HepG2 (cell line): ENCODE results near the gene S100A4. TPM values are rescaled to one million over a fixed set of nuclear protein-coding genes. Genes with fewer than 3 reads are reported as not detected.
A peak's percentile ranks its signal among the peaks of the same experiment; 100 is the strongest.

Experiments
- BORCS8-MEF2B ChIP-seq: sonication (generic); formaldehyde crosslinking; IDR thresholded peaks from 2 replicates; pipeline ENCODE4 v1.8.0; 2022; ENCODE audit warnings: mild to moderate bottlenecking, missing genetic modification reagents
- CAMTA2 ChIP-seq: sonication (generic); formaldehyde crosslinking; IDR thresholded peaks from 2 replicates; pipeline ENCODE4 v1.4.0; 2020; ENCODE audit warnings: mild to moderate bottlenecking, missing genetic modification reagents, borderline replicate concordance
- FLYWCH1 ChIP-seq: sonication (generic); formaldehyde crosslinking; IDR thresholded peaks from 2 replicates; pipeline ENCODE4 v1.8.1; 2023; ENCODE audit warnings: mild to moderate bottlenecking, missing genetic modification reagents
- GTF2F1 ChIP-seq: fragments of 150-350 bp; IDR thresholded peaks from 2 replicates; pipeline ENCODE4 v1.6.1; 2014; ENCODE audit warnings: low read length
- HNRNPLL ChIP-seq: fragments of 200-400 bp; formaldehyde crosslinking; IDR thresholded peaks from 2 replicates; pipeline ENCODE4 v1.6.1; 2017; ENCODE audit warnings: mild to moderate bottlenecking, low read depth, low read length; ENCODE audit not compliant: poor library complexity, severe bottlenecking
- MYC ChIP-seq: sonication (generic); formaldehyde crosslinking; IDR thresholded peaks from 2 replicates; pipeline ENCODE4 v1.9.0; 2021; ENCODE audit warnings: missing genetic modification reagents, borderline replicate concordance
- NONO ChIP-seq, 2 experiments: fragments of 450-650 bp in 1 of 2; sonication (generic) in 1 of 2; formaldehyde crosslinking in 1 of 2; IDR thresholded peaks in 1 of 2; conservative IDR thresholded peaks in 1 of 2; 2 replicates each; pipeline versions ENCODE4 v1.6.1 to v1.8.0; 2017 to 2022; ENCODE audit warnings: mild to moderate bottlenecking in 1 of 2, missing genetic modification reagents in 1 of 2, moderate library complexity in 1 of 2
- NR2F1 ChIP-seq, 2 experiments: fragments of 450-650 bp in 1 of 2; formaldehyde crosslinking in 1 of 2; IDR thresholded peaks; 2 replicates each; pipeline versions ENCODE4 v1.5.0 to v1.6.1; 2016 to 2020; ENCODE audit warnings: mild to moderate bottlenecking in 1 of 2, missing compliant biosample characterization in 1 of 2, missing genetic modification reagents in 1 of 2, moderate library complexity in 1 of 2
- NR2F2 ChIP-seq: IDR thresholded peaks from 2 replicates; pipeline ENCODE4 v1.6.1; 2012; ENCODE audit warnings: low read depth, inconsistent platforms, borderline replicate concordance
- SP4 ChIP-seq: sonication (generic); formaldehyde crosslinking; IDR thresholded peaks from 2 replicates; pipeline ENCODE4 v1.8.1; 2023; ENCODE audit warnings: mild to moderate bottlenecking, missing genetic modification reagents
- SRSF1 ChIP-seq: fragments of 200-400 bp; formaldehyde crosslinking; optimal IDR thresholded peaks from 2 replicates; pipeline ENCODE3; 2017; ENCODE audit warnings: mild to moderate bottlenecking, low read depth, low read length, moderate library complexity
- TCF12 ChIP-seq, 2 experiments: fragments of 450-650 bp in 1 of 2; sonication (generic) in 1 of 2; formaldehyde crosslinking in 1 of 2; IDR thresholded peaks; 2 replicates each; pipeline versions ENCODE4 v1.6.1 to v1.8.0; 2017 to 2022; ENCODE audit warnings: antibody characterized with exemption in 1 of 2, mild to moderate bottlenecking in 1 of 2, missing genetic modification reagents in 1 of 2, moderate library complexity in 1 of 2
- ZFX ChIP-seq: sonication (generic); formaldehyde crosslinking; IDR thresholded peaks from 2 replicates; pipeline ENCODE4 v1.4.0; 2020; ENCODE audit warnings: mild to moderate bottlenecking, low read depth, missing genetic modification reagents, moderate library complexity
- ZFY ChIP-seq: sonication (generic); formaldehyde crosslinking; IDR thresholded peaks from 2 replicates; pipeline ENCODE4 v1.4.0; 2020; ENCODE audit warnings: missing genetic modification reagents
- ZNF12 ChIP-seq: sonication (generic); formaldehyde crosslinking; IDR thresholded peaks from 2 replicates; pipeline ENCODE4 v1.5.0; 2020; ENCODE audit warnings: missing genetic modification reagents
- ZNF230 ChIP-seq: sonication (generic); formaldehyde crosslinking; IDR thresholded peaks from 2 replicates; pipeline ENCODE4 v1.4.0; 2020; ENCODE audit warnings: mild to moderate bottlenecking, missing genetic modification reagents
- ZNF34 ChIP-seq: sonication (generic); formaldehyde crosslinking; IDR thresholded peaks from 2 replicates; pipeline ENCODE4 v1.4.0; 2020; ENCODE audit warnings: mild to moderate bottlenecking, missing genetic modification reagents, borderline replicate concordance
- ZNF543 ChIP-seq: sonication (generic); formaldehyde crosslinking; IDR thresholded peaks from 2 replicates; pipeline ENCODE4 v1.4.0; 2020; ENCODE audit warnings: mild to moderate bottlenecking, missing genetic modification reagents
- ZNF746 ChIP-seq: sonication (generic); formaldehyde crosslinking; IDR thresholded peaks from 2 replicates; pipeline ENCODE4 v1.8.0; 2022; ENCODE audit warnings: mild to moderate bottlenecking, missing genetic modification reagents
- ZNF766 ChIP-seq: sonication (generic); formaldehyde crosslinking; IDR thresholded peaks from 2 replicates; pipeline ENCODE4 v1.5.0; 2020; ENCODE audit warnings: missing genetic modification reagents, borderline replicate concordance
- polyA plus RNA-seq, 8 experiments: library from polyadenylated mRNA; depleted of rRNA in 3 of 8; stranded (reverse) in 7 of 8; unstranded in 1 of 8; fragments of >200 nt; fragmentation: Illumina TruSeq in 4 of 8; extraction: Trizol in 4 of 8; gene quantifications; 2 replicates each; pipeline versions ENCODE4 v1.2.1 to v1.2.3, GENCODE V29; 2011 to 2016; ENCODE audit warnings: low read depth in 4 of 8, missing spikeins in 1 of 8, mixed read lengths in 1 of 8; ENCODE audit not compliant: insufficient read depth in 1 of 8
- total RNA-seq, 5 experiments: library from RNA; depleted of rRNA; stranded (reverse); fragments of >200 nt; fragmentation: Illumina TruSeq; extraction: Trizol; gene quantifications; 2 replicates each; pipeline ENCODE4 v1.2.3, GENCODE V29; 2016; ENCODE audit warnings: low read depth in 1 of 5
- TF ChIP-seq, protein P1 (sequence below): sonication (generic); formaldehyde crosslinking; IDR thresholded peaks from 2 replicates; pipeline ENCODE4 v1.4.0; 2020; ENCODE audit warnings: missing genetic modification reagents
- TF ChIP-seq, protein P2 (sequence below): sonication (generic); formaldehyde crosslinking; IDR thresholded peaks from 2 replicates; pipeline ENCODE4 v1.4.0; 2020; ENCODE audit warnings: missing genetic modification reagents
- TF ChIP-seq, protein P3 (sequence below): sonication (generic); formaldehyde crosslinking; IDR thresholded peaks from 2 replicates; pipeline ENCODE4 v1.9.0; 2021; ENCODE audit warnings: missing genetic modification reagents, borderline replicate concordance
- TF ChIP-seq, protein P4 (sequence below): sonication (generic); formaldehyde crosslinking; IDR thresholded peaks from 2 replicates; pipeline ENCODE4 v1.8.1; 2023; ENCODE audit warnings: missing genetic modification reagents, mild to moderate bottlenecking, borderline replicate concordance

S100A4 gene
- total and polyA plus RNA-seq, 2 of the 13 experiments (the other 11 are each of a cell fraction or from before 2014, with no cell fraction given): 12.9 to 20.2 TPM

DNA sequence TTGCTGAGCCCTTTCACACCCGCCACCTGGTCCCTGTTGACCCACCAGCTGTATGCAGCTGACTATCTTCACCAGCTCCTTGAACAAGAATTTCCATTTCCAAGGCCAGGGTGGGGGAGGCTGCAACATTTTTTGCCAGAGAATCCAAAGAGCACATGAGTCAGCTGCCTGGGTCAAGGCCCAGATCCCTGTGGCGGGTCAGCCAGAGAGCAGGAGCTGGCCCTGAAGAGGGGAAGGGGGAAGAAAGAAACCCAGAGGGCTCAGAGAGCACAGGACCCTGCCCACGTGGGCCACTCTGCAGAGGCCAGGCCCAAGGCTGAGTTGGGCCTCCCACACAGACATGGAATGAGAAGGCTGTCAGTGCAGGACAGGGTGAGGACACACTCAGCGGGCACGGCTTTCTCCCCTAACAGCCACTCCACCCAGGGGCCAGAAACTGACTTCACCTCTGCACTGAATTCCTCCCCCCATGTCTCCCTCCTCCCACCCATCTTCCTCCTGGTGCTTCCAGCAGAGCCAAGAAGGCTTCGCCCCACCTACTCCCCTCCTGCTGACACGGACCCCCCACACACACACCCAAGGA lies 38.7 kb downstream of the S100A4 start (continued):
- TF ChIP-seq, protein P1, sequence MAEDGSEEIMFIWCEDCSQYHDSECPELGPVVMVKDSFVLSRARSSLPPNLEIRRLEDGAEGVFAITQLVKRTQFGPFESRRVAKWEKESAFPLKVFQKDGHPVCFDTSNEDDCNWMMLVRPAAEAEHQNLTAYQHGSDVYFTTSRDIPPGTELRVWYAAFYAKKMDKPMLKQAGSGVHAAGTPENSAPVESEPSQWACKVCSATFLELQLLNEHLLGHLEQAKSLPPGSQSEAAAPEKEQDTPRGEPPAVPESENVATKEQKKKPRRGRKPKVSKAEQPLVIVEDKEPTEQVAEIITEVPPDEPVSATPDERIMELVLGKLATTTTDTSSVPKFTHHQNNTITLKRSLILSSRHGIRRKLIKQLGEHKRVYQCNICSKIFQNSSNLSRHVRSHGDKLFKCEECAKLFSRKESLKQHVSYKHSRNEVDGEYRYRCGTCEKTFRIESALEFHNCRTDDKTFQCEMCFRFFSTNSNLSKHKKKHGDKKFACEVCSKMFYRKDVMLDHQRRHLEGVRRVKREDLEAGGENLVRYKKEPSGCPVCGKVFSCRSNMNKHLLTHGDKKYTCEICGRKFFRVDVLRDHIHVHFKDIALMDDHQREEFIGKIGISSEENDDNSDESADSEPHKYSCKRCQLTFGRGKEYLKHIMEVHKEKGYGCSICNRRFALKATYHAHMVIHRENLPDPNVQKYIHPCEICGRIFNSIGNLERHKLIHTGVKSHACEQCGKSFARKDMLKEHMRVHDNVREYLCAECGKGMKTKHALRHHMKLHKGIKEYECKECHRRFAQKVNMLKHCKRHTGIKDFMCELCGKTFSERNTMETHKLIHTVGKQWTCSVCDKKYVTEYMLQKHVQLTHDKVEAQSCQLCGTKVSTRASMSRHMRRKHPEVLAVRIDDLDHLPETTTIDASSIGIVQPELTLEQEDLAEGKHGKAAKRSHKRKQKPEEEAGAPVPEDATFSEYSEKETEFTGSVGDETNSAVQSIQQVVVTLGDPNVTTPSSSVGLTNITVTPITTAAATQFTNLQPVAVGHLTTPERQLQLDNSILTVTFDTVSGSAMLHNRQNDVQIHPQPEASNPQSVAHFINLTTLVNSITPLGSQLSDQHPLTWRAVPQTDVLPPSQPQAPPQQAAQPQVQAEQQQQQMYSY (CRISPR knock-in tag): no peak
- TF ChIP-seq ZNF766 (CRISPR knock-in tag) (no peak), BORCS8-MEF2B (no peak), NR2F2 (no peak), CAMTA2 (CRISPR knock-in tag) (no peak), ZNF34 (CRISPR knock-in tag) (no peak), HNRNPLL (no peak), ZNF12 (no peak), FLYWCH1 (CRISPR knock-in tag) (no peak), ZFY (peak; percentile 50; the same call in 1 of the 2 replicates), ZNF543 (CRISPR knock-in tag) (0 out of 2 replicates have a peak, but pooled peaks have one; percentile 25), NR2F1 (CRISPR knock-in tag; IDR thresholded peaks at IDR 0.05) (peak; percentile 54 to 70; a peak in 2 of 4 replicates), NONO (IDR thresholded peaks at IDR 0.05) (no peak), NONO (CRISPR knock-in tag; conservative IDR thresholded peaks at IDR 0.05) (no peak), MYC (peak; percentile 48; the same call in 1 of the 2 replicates), SP4 (no peak), TCF12 (IDR thresholded peaks at IDR 0.05) (no peak), TCF12 (CRISPR knock-in tag; IDR thresholded peaks at IDR 0.05) (no peak), SRSF1 (no peak), ZFX (CRISPR knock-in tag) (peak; percentile 48; the same call in 1 of the 2 replicates), ZNF230 (CRISPR knock-in tag) (no peak), GTF2F1 (no peak), ZNF746 (CRISPR knock-in tag) (no peak)
- TF ChIP-seq, protein P2, sequence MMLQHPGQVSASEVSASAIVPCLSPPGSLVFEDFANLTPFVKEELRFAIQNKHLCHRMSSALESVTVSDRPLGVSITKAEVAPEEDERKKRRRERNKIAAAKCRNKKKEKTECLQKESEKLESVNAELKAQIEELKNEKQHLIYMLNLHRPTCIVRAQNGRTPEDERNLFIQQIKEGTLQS (CRISPR knock-in tag): peak; percentile 48
- TF ChIP-seq, protein P3, sequence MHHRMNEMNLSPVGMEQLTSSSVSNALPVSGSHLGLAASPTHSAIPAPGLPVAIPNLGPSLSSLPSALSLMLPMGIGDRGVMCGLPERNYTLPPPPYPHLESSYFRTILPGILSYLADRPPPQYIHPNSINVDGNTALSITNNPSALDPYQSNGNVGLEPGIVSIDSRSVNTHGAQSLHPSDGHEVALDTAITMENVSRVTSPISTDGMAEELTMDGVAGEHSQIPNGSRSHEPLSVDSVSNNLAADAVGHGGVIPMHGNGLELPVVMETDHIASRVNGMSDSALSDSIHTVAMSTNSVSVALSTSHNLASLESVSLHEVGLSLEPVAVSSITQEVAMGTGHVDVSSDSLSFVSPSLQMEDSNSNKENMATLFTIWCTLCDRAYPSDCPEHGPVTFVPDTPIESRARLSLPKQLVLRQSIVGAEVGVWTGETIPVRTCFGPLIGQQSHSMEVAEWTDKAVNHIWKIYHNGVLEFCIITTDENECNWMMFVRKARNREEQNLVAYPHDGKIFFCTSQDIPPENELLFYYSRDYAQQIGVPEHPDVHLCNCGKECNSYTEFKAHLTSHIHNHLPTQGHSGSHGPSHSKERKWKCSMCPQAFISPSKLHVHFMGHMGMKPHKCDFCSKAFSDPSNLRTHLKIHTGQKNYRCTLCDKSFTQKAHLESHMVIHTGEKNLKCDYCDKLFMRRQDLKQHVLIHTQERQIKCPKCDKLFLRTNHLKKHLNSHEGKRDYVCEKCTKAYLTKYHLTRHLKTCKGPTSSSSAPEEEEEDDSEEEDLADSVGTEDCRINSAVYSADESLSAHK (CRISPR knock-in tag): no peak
- TF ChIP-seq, protein P4, sequence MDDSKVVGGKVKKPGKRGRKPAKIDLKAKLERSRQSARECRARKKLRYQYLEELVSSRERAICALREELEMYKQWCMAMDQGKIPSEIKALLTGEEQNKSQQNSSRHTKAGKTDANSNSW (CRISPR knock-in tag): no peak
